Measurements from ENCODE around the gene PLD2.
A peak's percentile ranks its signal among the peaks of the same experiment; 100 is the strongest.
"Not testable (repeated sequence)": the region's sequence is repeated elsewhere in the genome, so short reads cannot be mapped to it uniquely, and the experiment has no call there.

PLD2 gene

DNA sequence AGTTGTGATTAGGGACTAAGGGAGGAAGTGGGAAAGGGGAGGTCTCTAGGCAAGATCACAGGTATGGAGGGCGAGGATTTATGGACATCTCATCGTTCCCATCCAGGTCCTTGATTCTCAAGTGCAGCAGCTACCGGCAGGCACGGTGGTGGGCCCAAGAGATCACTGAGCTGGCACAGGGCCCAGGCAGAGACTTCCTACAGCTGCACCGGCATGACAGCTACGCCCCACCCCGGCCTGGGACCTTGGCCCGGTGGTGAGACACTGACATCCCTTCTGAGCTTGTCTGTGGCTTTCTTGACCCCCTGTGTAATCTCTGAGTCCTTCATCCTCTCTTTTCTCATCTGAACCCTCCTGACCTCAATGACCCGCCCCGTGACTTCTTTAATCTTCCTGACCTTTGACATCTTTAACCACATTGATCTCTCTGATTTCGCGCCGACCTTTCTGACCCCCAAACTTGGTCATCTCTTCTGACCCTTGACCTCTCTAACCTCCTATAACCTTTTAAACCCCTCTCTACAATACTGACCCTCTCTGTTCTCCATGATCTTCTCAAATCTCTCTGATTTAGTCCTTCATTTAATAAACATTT is 3.8 kb downstream of the PLD2 start:
- Histone ChIP-seq H3K4me1 (ENCODE audit: control insufficient read depth, insufficient read depth, low read length, poor library complexity, severe bottlenecking) (peaks cover 5% of the 10 kb centered on the region), H3K9me3 (ENCODE audit: control insufficient read depth, low read length) (no peaks in the 10 kb centered on the region), H3K27ac (ENCODE audit: insufficient read depth, low read length, poor library complexity, severe bottlenecking) (no peak overlapping the region), H3K36me3 (ENCODE audit: control insufficient read depth, insufficient read depth, low read length) (peaks cover 16% of the 10 kb centered on the region), H3K4me3 (ENCODE audit: insufficient read depth, low read depth, low read length, poor library complexity, severe bottlenecking) (no peak overlapping the region), H3K27me3 (replicated peaks; ENCODE audit: control insufficient read depth, insufficient read depth, low read length, poor library complexity, severe bottlenecking) (no peaks in the 10 kb centered on the region)
- DNase-seq: no peak

DNA sequence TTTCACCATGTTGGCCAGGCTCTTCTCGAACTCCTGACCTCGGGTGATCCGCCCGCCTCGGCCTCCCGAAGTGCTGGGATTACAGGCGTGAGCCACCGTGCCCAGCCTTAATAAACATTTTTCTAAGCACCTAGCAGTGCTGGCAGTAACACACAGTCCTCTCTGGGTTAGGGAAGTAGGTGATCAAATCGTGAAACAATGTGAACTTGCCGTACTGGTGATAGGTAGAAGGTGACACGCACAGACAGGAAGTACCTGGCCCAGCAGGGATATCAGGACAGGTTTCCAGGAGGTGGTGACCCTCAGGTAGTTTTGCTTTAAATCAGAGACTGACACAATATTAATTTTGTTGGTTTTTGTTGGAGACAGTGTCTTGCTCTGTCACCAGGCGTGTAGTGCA is 4.5 kb downstream of the PLD2 start:
- peaks cover 17% of the 10 kb centered on the region for H3K36me3 ChIP-seq (ENCODE audit: control insufficient read depth, insufficient read depth, low read length)
- H3K4me3 ChIP-seq (ENCODE audit: insufficient read depth, low read depth, low read length, poor library complexity, severe bottlenecking): no peak overlapping the region
- H3K4me1 ChIP-seq (ENCODE audit: control insufficient read depth, insufficient read depth, low read length, poor library complexity, severe bottlenecking): peaks cover 5% of the 10 kb centered on the region
- DNase-seq: no peak
- no peaks in the 10 kb centered on the region for H3K27me3 ChIP-seq (replicated peaks; ENCODE audit: control insufficient read depth, insufficient read depth, low read length, poor library complexity, severe bottlenecking)
- no peak overlapping the region for H3K27ac ChIP-seq (ENCODE audit: insufficient read depth, low read length, poor library complexity, severe bottlenecking)
- no peaks in the 10 kb centered on the region for H3K9me3 ChIP-seq (ENCODE audit: control insufficient read depth, low read length)

DNA sequence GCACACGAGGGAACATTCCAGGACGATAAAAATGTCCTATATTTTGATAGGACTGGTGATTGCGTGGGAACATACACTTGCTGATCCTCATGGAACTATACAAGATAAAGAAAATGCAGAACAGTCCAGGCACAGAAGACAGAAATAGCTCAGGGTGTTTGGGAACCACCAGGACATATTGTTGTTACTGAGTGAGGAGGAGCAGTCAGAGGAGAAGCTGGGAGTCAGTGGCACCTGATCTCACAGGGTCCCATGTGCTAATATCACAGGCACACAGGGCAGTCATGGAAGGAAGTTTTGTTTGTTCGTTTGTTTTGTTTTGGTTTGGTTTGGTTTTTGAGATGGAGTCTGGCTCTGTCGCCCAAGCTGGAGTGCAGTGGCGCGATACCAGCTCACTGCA is 5.7 kb downstream of the PLD2 start:
- H3K4me3 ChIP-seq (ENCODE audit: insufficient read depth, low read depth, low read length, poor library complexity, severe bottlenecking): no peak overlapping the region
- H3K36me3 ChIP-seq (ENCODE audit: control insufficient read depth, insufficient read depth, low read length): peaks cover 17% of the 10 kb centered on the region
- H3K9me3 ChIP-seq (ENCODE audit: control insufficient read depth, low read length): no peaks in the 10 kb centered on the region
- no peak overlapping the region for H3K27ac ChIP-seq (ENCODE audit: insufficient read depth, low read length, poor library complexity, severe bottlenecking)
- no peaks in the 10 kb centered on the region for H3K27me3 ChIP-seq (replicated peaks; ENCODE audit: control insufficient read depth, insufficient read depth, low read length, poor library complexity, severe bottlenecking)
- peaks cover 3% of the 10 kb centered on the region for H3K4me1 ChIP-seq (ENCODE audit: control insufficient read depth, insufficient read depth, low read length, poor library complexity, severe bottlenecking)
- no peak for DNase-seq

DNA sequence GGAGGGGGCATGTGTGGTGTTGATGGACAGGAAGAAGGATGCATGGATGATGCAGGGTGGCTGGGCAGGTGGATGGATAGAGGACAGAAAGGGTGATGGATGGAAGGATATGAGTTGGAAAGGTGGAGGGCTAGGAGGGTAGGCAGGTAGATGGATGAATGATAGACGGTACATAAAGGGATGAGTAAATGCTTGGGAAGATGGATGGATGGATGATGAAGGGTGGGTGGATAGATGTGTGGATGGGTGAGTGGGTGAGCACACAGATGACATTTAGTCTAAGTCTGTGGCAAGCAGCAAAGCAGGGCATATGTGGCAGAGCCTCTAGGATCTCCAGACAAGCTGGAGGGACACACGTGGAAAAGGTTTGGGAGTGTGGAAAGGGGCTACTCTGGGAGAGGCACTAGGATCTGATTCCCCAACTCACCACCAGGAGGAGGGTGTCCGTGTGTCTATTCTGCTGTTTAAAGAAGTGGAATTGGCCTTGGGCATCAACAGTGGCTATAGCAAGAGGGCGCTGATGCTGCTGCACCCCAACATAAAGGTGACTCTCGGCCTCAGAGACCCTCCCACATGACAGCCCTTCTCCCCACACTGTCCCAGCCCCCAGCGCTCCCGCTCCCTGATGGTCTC is 8.2 kb downstream of the PLD2 start:
- DNase-seq: no peak
- Histone ChIP-seq H3K9me3 (ENCODE audit: control insufficient read depth, low read length) (no peaks in the 10 kb centered on the region), H3K4me3 (ENCODE audit: insufficient read depth, low read depth, low read length, poor library complexity, severe bottlenecking) (no peak overlapping the region), H3K27ac (ENCODE audit: insufficient read depth, low read length, poor library complexity, severe bottlenecking) (no peak overlapping the region), H3K36me3 (ENCODE audit: control insufficient read depth, insufficient read depth, low read length) (peaks cover 7% of the 10 kb centered on the region), H3K27me3 (replicated peaks; ENCODE audit: control insufficient read depth, insufficient read depth, low read length, poor library complexity, severe bottlenecking) (no peaks in the 10 kb centered on the region), H3K4me1 (ENCODE audit: control insufficient read depth, insufficient read depth, low read length, poor library complexity, severe bottlenecking) (no peaks in the 10 kb centered on the region)

DNA sequence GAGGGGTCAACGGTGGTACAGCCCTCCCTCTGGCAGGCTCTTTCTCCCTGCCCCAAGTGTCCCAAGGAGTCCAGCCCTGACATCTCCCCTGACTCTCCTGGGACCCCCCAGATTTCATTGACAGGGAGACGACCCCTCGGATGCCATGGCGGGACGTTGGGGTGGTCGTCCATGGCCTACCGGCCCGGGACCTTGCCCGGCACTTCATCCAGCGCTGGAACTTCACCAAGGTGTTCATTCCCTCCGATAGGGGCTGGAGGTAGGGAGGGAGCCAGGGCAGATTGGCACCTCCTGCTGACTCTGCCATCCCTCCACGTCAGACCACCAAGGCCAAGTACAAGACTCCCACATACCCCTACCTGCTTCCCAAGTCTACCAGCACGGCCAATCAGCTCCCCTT is 9.9 kb downstream of the PLD2 start:
- Histone ChIP-seq H3K27ac (ENCODE audit: insufficient read depth, low read length, poor library complexity, severe bottlenecking) (no peak overlapping the region), H3K4me1 (ENCODE audit: control insufficient read depth, insufficient read depth, low read length, poor library complexity, severe bottlenecking) (no peaks in the 10 kb centered on the region), H3K9me3 (ENCODE audit: control insufficient read depth, low read length) (no peaks in the 10 kb centered on the region), H3K36me3 (ENCODE audit: control insufficient read depth, insufficient read depth, low read length) (peaks cover 7% of the 10 kb centered on the region), H3K4me3 (ENCODE audit: insufficient read depth, low read depth, low read length, poor library complexity, severe bottlenecking) (no peak overlapping the region), H3K27me3 (replicated peaks; ENCODE audit: control insufficient read depth, insufficient read depth, low read length, poor library complexity, severe bottlenecking) (no peaks in the 10 kb centered on the region)
- DNase-seq: no peak

DNA sequence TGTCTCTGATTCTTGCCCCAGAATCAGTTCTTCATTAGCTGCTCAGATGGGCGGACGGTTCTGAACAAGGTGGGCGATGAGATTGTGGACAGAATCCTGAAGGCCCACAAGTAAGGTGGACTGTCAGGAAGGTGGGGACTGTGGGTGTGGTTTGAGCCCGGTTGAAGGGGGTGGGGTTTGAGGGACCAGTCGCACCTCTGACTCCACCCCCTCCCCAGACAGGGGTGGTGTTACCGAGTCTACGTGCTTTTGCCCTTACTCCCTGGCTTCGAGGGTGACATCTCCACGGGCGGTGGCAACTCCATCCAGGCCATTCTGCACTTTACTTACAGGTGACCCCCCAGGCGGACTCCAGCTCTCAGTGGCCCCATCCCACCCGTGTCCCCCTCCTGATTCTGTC is 11.3 kb downstream of the PLD2 start:
- Histone ChIP-seq H3K9me3 (ENCODE audit: control insufficient read depth, low read length) (no peaks in the 10 kb centered on the region), H3K36me3 (ENCODE audit: control insufficient read depth, insufficient read depth, low read length) (peaks cover 7% of the 10 kb centered on the region), H3K4me3 (ENCODE audit: insufficient read depth, low read depth, low read length, poor library complexity, severe bottlenecking) (no peak overlapping the region), H3K4me1 (ENCODE audit: control insufficient read depth, insufficient read depth, low read length, poor library complexity, severe bottlenecking) (no peaks in the 10 kb centered on the region), H3K27ac (ENCODE audit: insufficient read depth, low read length, poor library complexity, severe bottlenecking) (no peak overlapping the region), H3K27me3 (replicated peaks; ENCODE audit: control insufficient read depth, insufficient read depth, low read length, poor library complexity, severe bottlenecking) (no peaks in the 10 kb centered on the region)
- no peak for DNase-seq

DNA sequence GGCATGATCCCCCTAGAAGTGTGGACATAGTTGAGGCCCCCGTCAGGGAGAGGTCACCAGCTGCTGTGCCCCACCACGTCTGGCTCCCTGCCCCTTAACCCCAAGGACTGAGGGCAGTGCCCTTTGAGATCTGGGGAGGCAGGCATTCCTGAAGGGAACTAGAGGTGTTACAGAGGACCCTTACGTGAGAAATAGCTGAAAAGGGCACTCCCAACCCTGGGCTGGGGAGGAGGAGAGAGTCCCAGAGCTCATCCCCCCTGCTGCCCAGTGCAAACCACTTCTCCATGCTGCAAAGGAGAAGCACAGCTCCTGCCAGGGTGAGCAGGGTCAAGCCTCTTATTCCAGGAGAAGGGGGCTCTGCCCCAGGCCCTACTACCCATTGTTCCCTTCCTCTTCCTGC is 15.9 kb downstream of the PLD2 start:
- no peak overlapping the region for H3K27ac ChIP-seq (ENCODE audit: insufficient read depth, low read length, poor library complexity, severe bottlenecking)
- peaks cover 5% of the 10 kb centered on the region for H3K36me3 ChIP-seq (ENCODE audit: control insufficient read depth, insufficient read depth, low read length)
- H3K27me3 ChIP-seq (replicated peaks; ENCODE audit: control insufficient read depth, insufficient read depth, low read length, poor library complexity, severe bottlenecking): no peaks in the 10 kb centered on the region
- no peaks in the 10 kb centered on the region for H3K9me3 ChIP-seq (ENCODE audit: control insufficient read depth, low read length)
- DNase-seq: no peak
- H3K4me1 ChIP-seq (ENCODE audit: control insufficient read depth, insufficient read depth, low read length, poor library complexity, severe bottlenecking): no peaks in the 10 kb centered on the region
- no peak overlapping the region for H3K4me3 ChIP-seq (ENCODE audit: insufficient read depth, low read depth, low read length, poor library complexity, severe bottlenecking)

DNA sequence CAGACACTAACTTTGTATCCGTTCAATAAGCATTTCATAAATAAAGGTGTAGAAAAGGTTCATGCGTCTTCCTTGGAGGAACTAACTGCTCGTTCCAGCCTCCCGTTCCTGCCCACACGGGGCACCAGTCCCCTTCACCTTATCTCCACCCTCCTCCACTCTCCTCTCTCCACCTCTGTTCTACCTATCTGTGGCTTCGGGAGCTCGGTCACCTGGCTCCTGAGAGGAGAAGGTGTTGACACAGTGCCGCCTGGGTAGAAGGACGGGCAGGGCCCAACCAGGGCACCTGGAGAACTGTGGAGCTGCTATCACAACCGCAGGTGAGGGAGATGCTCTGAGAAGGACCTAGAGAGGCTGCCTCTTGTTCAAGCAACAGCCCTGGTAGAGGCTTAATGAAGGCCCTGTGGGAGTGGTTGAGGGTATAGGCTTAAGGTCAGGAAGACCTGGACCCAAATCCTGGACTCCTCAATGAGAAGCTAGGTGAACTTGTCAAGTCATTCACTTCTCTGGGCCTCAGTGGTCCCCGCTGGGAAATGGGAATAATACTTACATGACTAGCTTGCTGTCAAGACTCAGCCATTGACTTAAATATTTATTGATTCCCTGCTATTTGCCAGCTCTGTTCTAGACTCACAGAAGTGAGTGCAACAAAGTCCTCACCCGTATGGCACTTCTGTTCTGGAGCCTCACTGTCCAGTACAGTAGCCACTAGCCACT is 16.6 kb downstream of the PLD2 start:
- Histone ChIP-seq H3K4me1 (ENCODE audit: control insufficient read depth, insufficient read depth, low read length, poor library complexity, severe bottlenecking) (no peaks in the 10 kb centered on the region), H3K36me3 (ENCODE audit: control insufficient read depth, insufficient read depth, low read length) (peaks cover 5% of the 10 kb centered on the region), H3K9me3 (ENCODE audit: control insufficient read depth, low read length) (no peaks in the 10 kb centered on the region), H3K27ac (ENCODE audit: insufficient read depth, low read length, poor library complexity, severe bottlenecking) (no peak overlapping the region), H3K27me3 (replicated peaks; ENCODE audit: control insufficient read depth, insufficient read depth, low read length, poor library complexity, severe bottlenecking) (no peaks in the 10 kb centered on the region), H3K4me3 (ENCODE audit: insufficient read depth, low read depth, low read length, poor library complexity, severe bottlenecking) (no peak overlapping the region)
- no peak for DNase-seq

DNA sequence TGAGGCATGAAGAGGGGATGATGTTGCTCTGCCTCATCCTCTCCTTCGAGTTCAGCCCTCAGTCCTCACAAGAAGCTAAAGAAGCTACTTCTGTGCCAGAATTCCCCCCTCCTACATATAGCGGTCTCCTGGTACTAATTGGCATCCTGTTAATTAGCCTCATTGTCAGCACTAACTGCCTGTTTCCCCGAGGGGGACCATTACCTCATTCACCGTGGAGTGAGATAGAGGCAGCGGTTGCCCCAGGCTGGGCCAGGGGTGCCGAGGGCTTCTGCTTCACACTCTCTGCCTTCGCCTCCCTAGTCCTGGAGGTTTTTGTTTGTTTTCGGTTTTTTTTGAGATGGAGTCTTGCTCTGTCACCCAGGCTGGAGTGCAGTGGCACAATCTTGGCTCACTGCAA is 20.4 kb downstream of the PLD2 start:
- no peaks in the 10 kb centered on the region for H3K27me3 ChIP-seq (replicated peaks; ENCODE audit: control insufficient read depth, insufficient read depth, low read length, poor library complexity, severe bottlenecking)
- H3K27ac ChIP-seq (ENCODE audit: insufficient read depth, low read length, poor library complexity, severe bottlenecking): no peak overlapping the region
- no peaks in the 10 kb centered on the region for H3K9me3 ChIP-seq (ENCODE audit: control insufficient read depth, low read length)
- no peaks in the 10 kb centered on the region for H3K4me1 ChIP-seq (ENCODE audit: control insufficient read depth, insufficient read depth, low read length, poor library complexity, severe bottlenecking)
- no peak overlapping the region for H3K4me3 ChIP-seq (ENCODE audit: insufficient read depth, low read depth, low read length, poor library complexity, severe bottlenecking)
- H3K36me3 ChIP-seq (ENCODE audit: control insufficient read depth, insufficient read depth, low read length): peaks cover 5% of the 10 kb centered on the region
- no peak for DNase-seq

DNA sequence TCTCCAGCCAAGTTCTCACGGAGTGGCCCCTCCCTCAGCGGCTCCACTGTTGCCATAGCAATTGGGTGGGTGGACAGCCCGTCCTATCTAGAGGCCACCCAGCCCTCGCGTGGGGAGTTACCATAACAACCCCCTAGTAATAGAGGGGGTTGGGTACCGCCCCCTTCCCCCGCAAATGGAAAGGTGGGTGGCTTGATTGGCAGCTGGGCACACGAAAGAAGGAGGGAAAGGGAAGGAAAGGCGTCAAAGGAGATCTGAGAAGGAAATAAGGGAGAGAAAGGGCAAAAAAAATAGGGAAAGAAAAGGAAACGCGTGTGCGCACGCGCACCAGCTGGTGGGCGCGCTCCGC is 25.9 kb downstream of the PLD2 start:
- not testable (repeated sequence) for H3K9me3 ChIP-seq (ENCODE audit: control insufficient read depth, low read length); H3K36me3 ChIP-seq (ENCODE audit: control insufficient read depth, insufficient read depth, low read length); H3K27me3 ChIP-seq (replicated peaks; ENCODE audit: control insufficient read depth, insufficient read depth, low read length, poor library complexity, severe bottlenecking); DNase-seq
- H3K4me3 ChIP-seq (ENCODE audit: insufficient read depth, low read depth, low read length, poor library complexity, severe bottlenecking): peak overlapping the region; percentile 92
- H3K4me1 ChIP-seq (ENCODE audit: control insufficient read depth, insufficient read depth, low read length, poor library complexity, severe bottlenecking): peaks cover 27% of the 10 kb centered on the region
- peak overlapping the region; percentile 74 for H3K27ac ChIP-seq (ENCODE audit: insufficient read depth, low read length, poor library complexity, severe bottlenecking)
